Endometrium (tissue), 2 donors: ENCODE results near the gene ANTXRL.
"Not testable (repeated sequence)": the region's sequence is repeated elsewhere in the genome, so short reads cannot be mapped to it uniquely, and the experiment has no call there.

Experiments
- FAIRE-seq: peaks from 2 replicates; lab custom pipeline; 2012; peaks lifted over from hg19 to GRCh38; lab: Jason Lieb, UNC
- donor health status: control.
- donor health status: control.

ANTXRL gene

GRCh38 chr10:46286991-46287693 lies at the start of gene ANTXRL:
Gene ANTXRL (plus strand): TSS chr10:46286997. CDS start chr10:46287263, 266 bp downstream.
- FAIRE-seq: no peak

DNA sequence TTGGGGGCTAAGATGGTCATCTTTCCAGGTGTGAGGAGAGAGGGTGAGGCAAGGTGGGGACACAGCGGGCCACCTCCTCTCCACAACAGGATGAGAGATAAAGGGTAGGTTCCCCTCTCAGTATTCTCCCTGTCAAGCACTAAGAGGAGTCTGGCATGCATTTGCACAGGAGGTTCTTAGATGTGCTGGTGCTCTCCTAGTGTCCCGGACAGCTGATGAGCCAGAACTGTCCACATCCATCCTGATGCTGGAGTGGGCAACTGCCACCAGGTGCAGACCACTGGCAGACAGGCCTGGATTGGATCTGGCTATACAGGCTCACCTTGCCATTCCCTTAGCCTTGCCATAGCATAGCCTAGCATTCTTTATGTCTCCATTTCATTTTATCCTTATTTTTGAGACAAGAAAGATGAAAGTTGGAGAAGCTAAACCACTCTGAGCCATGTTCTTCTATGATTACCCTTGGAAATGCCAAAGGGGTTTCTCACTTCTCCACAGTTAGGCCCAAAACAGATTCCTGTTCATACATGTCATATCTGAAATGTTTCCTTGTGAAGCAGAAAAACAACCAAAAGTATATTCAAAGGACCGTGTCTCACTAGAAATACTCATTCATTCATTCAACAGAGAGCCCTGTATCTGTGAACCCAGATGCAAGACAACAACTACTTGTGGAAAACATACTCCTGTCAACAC lies 48.8 kb upstream of the ANTXRL start:
- no peak for FAIRE-seq

DNA sequence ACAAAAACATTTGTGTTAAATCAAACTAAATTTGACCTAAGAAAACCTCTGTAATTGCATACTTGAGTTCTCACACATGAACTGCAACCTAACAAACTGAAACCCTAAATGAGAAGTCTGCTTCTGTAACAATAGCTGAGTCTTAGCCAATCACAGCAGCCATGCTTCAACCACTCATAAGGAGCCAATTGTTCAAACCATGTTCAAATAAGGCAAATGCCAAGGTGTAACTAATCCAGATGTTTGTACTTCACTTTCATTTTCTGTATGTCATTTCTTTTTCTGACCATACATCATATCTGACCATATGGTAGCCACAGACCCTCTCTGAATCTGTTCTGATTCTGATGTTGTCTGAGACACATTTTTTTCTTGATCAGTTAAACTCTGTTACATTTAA lies 47.5 kb upstream of the ANTXRL start:
- no peak for FAIRE-seq

DNA sequence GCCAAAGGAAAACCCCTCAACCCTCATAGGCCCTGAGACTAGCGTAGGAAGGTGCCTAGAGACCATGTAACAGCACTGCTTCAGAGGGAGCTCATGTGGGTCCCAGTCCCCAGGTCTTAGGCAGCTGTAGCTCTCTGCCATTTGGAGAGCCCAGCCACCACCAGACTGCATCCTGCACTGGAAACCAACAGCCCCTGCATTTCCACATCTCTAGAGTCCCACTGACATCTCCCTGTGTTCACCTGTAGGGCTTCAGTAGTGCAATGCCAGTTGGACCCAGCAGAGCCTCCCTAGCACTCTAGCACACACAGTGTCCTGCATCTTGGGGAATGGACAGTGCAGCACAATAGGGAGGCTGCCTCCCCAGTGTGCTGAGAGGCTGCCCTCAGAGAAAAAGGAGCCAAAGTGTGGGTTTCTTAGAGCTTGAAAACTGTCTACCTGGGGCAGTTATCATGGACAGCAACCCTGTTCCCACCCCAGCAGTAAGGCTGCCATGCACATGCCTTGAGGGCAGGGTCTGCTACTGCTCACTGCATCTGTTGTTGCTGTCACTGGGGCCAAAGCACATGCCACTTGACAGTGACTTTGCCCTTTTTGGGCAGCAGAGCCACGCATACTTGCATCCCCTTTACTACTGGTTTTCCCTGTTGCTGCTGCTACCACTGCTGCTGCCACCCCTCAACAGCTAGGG lies 46.7 kb upstream of the ANTXRL start:
- FAIRE-seq: no peak

DNA sequence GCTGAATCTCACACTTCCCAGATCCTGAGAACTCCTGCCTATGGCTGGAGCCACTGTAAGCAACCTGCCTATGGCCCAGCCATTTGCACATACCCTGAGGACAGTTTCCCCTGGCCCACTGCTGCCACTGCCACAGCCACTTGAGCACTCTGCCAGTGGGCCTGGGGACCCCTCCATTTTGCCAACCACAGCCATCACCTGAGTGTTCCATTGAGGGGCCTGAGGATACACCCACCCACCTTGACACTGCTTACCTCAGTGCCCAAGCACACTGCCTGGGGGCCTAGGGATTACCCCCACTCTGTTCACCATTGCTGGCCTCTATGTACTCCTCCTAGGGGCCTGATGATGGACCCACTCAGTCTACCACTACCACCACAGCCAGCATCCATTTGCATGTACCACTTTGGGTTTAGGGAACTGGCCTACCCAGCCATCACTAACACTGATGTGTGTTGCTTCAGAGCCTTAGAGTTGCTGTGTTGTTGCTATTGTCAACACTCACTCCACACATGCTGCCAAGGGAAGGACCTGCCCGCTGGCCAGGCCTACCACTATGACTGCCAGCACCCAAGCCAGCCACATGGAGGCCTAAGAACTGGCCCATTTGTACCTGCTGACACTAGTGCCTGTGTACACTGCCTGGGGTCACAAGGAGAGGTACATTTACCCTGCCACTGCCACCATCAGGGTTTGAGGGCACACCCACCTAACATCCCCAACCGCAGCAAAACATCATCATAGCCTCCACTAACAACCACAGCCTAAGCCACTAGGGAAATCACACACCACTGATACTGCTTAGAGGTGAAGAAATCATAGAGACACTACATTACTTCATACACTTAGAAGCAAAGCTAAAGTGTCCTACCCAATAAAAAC lies 45.9 kb upstream of the ANTXRL start:
- no peak for FAIRE-seq

GRCh38 chr10:46245381-46245900 lies 41.4 kb upstream of the ANTXRL start:
- FAIRE-seq: no peak

DNA sequence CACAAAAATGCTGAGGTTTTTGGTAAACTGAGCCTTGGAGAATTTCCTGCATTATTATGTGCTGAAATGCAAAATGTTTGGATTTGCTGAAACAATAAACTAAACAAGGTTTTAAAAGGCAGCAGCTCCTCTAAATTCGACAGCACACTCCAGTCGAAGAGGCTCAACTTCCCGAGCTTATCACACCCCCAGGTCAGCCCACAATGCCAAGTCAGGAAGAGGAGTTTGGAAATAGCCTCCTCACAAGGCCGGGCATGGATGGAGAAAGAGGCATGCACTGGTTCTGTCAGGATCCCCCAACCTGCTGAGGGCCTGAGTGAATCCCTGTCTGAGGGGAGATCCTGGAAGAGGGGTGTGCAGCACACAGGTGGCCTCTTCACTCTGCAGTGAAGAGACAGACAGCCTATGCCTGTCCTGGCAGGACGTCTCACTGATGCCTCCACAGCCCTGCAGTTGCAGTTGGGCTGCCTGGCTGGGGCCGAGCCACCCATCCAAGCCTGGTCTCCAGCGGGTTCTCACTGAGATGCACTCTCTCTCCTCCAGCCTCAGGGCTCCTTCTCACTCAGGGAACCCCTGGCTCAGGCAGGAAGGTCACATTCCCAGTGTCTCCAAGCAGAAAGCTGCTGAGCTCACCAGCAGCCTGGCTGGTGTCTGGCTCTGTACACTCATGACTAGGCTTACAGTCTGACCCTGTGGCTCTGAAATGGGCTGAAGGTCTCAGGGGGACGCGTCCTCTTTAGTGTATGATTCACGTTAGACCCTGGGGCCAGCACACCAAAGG lies 40.2 kb upstream of the ANTXRL start:
- not testable (repeated sequence) for FAIRE-seq

DNA sequence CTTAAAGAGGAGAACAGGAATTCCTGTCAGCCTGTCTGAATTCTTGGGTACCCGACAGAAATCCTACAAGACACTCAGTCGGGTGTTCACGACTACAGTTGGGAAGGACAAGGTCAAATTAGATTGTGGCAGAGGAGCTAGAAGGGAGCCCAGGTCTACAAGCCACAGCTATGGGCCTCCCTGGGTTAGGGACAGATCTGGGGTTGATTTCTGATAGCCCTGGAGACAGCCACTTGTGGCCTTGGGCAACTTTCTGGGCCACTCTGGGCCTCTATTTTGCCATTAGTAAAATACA lies 39.7 kb upstream of the ANTXRL start:
- FAIRE-seq: no peak

GRCh38 chr10:46247808-46248569 lies 38.8 kb upstream of the ANTXRL start:
- FAIRE-seq: no peak

DNA sequence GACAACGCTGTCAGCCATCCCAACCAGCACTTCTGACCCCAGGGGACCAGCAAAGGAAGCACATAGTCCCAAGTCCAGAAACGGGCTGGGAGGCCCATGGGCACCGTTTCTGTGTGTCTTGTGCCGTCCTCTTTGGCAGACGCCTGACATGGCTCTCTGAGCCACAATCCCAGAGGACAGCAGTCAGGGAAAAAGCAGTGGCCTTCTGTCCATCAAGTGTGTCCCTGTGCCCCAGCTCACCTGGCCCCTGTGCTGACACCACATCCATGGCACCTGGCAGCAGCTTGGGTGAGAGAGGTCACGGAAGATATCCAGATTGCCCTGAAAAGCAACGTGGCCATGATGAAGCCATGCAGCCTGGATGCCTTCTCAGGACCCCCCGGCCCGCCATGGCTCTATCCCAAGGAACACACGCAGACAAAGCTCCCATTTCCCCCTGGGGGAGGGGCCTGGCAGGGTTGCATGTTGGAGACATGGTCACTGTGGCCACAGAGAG lies 38.1 kb upstream of the ANTXRL start:
- no peak for FAIRE-seq

DNA sequence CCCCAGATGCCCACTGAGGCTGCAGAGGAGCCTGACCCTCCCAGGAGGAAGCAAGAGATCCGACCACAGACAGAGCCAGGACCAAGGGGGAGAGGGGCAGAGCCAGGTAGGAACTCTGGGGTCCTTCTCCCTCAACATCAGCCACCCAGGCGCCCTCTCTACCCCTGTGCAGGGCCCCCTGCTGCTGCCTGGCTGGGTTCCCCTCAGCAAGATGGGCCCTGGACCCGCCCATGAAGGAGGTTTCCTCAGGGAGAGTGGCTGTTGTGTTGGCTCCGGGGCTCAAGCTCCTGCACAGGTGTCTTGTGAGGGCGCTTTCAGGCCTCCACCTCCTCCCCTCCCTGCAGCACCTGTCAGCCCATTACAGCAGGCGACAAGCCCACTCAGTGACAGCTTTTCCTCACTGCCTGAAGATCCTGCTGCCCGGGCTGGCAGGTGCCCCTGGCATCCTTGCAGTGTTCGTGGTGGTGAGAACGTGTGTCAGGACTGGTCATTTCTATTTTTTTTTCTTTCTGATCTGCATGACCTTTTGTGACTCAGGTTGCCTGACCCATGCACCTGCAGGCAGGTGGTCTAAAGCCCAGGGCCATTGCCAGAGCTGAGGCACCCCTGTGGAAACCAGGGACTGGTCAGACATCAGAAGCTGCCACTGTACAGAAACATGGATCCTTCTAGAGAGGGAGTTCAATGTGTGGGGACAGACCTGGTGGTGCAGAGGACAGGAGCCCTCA lies 37.0 kb upstream of the ANTXRL start:
- FAIRE-seq: not testable (repeated sequence)

DNA sequence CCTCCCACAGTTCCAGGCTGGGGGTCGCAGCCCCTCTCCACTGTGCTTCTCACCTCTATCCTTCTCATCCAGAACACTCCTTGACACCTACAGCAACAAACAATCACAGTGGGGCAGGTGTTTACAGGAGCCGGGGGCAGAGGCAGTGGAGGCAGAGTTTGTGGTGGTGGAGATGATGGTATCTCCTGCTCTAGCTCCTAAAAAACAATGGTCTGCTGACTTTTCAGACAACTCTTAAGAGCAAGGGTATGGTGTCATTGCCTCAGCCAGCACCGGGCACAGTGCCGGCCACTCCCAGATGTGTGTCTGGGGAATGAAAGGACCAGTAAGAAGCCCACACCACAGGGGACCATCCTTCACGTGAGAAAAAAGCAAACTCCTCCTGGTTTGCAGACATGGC lies 36.3 kb upstream of the ANTXRL start:
- no peak for FAIRE-seq

GRCh38 chr10:46250898-46251856 lies 35.6 kb upstream of the ANTXRL start:
- no peak for FAIRE-seq

DNA sequence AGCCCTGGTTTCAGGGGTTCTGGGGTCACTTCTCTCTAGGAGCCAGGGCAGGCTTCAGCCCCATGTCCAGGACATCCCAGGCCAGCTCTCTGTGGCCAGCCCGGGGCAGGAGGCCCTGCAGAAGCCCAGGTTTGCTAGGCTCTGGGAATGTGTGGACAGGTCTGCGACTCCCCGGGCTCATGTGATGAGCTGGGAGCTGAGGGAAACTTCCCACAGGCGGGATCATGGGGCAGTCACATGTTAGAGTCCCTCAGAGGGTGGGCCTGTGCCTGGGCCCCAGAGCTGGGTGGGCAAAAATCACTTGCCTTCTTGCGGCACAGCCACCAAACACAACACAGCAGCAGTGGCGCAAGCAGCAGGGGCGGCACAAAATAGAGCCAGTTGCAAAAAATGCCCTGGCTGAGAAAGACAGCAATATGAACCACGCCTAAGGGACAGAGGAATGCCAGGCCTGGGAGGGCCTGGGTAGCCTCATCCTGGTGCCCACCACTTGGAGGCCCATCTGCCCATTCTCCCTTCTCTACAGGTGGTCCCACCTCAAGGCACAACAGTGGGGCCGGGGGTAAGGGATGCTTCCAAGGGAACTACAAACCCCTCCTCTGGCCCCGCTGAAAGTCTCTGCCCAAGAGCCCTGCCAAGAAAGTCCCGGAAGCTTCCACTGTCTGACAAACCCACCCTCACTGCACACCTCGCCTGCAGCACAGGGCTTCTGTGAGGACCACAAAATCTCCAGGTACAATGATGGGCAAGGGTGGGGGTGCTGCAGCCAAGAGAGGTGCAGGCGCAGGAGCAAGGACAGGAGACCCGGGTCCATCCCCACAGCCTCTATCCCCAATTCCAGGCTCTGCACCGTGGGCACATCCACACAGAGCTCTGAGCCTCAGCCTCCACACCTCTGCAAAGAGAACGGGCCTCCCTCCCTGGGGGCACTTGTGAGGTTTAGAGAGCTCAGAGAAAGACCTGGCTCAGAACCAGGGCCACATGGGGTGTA lies 34.6 kb upstream of the ANTXRL start:
- no peak for FAIRE-seq

GRCh38 chr10:46253076-46254006 lies 33.5 kb upstream of the ANTXRL start:
- no peak for FAIRE-seq

GRCh38 chr10:46254007-46254383 lies 32.8 kb upstream of the ANTXRL start:
- FAIRE-seq: no peak
